Activated CD4-positive, alpha-beta T cell treated with anti-CD3 and anti-CD28 coated beads for 4 hours (primary cell): ENCODE data around the gene SH3RF1.
"Not testable (repeated sequence)": the region's sequence is repeated elsewhere in the genome, so short reads cannot be mapped to it uniquely, and the experiment has no call there.

Experiments used
- DNase-seq, 2 donors: peaks; one replicate each; pipeline ENCODE4 v3.0.0-alpha.2; 2020

Gene SH3RF1

DNA sequence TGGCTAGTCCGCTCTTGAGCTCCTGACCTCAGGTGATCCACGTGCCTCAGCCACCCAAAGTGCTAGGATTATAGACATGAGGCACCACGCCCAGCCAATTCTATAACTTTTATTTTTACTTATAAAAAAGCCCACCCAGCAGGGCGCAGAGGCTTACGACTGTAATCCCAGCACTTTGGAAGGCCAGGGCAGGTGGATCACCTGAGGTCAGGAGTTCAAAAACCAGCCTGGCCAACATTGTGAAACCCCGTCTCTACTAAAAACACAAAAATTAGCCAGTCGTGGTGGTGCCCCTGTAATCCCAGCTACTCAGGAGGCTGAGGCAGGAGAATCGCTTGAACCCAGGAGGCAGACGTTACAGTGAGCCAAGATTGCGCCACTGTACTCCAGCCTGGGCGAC lies 73.5 kb downstream of the SH3RF1 start:
- not testable (repeated sequence) for DNase-seq

- no peak for DNase-seq
Measured at GRCh38 chr4:169195032-169195431, 75.7 kb downstream of the SH3RF1 start.

DNA sequence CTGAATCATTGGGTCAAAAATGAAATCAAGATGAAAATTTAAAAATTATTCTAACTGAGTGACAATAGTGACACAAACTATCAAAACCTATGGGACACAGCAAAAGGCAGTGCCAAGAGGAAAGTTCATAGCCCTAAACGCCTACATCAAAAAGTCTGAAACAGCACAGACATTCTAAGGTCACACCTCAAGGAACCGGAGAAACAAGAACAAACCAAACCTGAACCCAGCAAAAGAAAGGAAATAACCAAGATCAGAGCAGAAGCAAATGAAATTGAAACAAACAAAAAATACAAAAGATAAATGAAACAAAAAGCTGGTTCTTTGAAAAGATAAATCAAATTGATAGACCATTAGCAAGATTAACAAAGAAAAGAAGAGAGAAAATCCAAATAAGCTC lies 80.8 kb downstream of the SH3RF1 start:
- DNase-seq, result not testable (repeated sequence)

DNA sequence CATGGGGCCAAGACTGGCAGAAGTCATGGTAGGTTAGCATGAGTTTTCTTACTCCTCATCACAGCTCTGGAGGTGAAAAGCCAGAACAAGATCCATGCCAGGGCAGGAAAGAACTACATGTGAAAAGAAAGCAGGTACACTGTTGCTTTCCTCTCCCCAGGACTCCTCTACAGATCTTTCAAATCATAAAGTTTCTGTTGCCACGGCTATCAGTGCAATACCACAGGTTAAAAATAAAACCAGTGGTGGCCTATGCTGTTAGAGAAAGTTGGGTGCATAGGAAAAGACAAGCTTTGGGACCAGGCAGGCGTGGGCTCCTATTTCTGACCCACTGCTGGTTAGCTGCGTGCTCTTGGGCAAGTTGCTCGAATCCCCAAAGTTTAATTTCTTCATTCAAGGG lies 81.4 kb downstream of the SH3RF1 start:
- DNase-seq, result no peak

- no peak for DNase-seq
Measured at GRCh38 chr4:169188204-169188603, 82.6 kb downstream of the SH3RF1 start.

DNA sequence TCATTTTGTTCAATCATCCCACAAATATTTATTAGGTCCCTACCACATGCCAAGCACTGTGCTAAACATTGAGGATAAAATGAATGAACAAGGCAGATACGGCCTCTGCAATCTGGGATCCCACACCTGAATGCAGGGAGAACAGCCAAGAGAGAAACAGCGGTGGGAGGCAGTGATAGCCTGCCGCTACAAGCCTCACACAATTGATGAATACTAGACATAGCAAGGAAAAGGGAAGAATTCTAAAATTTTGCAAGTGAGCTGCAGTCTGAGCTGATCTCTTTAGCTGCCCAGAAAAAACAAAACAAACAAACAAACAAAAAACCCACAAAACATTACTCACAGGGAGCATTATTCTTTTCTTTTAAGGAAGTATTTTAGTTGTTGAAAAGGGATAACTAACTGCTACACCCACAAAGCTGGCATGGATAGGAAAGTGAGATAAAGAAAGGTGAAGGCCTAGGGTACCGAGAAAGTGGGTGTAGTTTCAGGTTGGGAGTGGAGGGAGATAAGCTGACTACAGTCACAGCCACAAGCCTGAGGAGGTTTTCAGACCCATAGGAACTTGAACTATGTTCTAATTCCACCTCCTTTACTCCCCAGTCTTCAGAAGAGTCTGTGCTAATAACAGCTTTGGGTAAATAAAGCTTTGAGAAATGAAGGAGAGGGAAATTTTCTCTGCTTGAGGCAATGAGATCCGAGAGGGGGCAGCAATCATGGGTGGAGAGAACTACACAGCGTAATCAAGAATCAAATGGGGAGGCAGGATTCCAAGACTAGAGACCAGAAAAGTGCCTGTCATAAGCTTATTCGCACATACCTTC lies 85.4 kb downstream of the SH3RF1 start:
- no peak for DNase-seq

DNA sequence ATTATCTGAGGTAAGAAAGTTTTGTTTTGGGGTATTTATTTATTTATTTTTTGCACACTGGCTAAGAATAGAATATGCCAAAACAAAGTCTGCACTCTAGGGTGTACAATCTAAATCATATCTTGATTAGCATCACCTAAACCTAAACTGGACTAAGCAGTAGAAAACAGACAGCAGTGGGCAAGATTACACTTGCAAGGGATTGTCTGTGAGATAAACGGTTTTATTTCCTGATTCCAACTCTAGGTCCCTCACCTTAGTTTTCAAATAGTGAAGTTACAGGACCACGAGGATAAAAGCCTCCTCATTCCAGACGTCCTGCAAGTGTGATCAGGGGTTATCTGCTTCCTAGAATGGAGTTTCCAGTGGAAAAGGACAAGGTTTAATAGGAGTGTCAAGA lies 86.1 kb downstream of the SH3RF1 start:
- no peak for DNase-seq

GRCh38 chr4:169184236-169184635 lies 86.5 kb downstream of the SH3RF1 start:
- no peak for DNase-seq

- DNase-seq, result no peak
Measured at GRCh38 chr4:169183581-169183980, 87.2 kb downstream of the SH3RF1 start.

- DNase-seq, result no peak
Measured at GRCh38 chr4:169179609-169180521, 90.9 kb downstream of the SH3RF1 start.

DNA sequence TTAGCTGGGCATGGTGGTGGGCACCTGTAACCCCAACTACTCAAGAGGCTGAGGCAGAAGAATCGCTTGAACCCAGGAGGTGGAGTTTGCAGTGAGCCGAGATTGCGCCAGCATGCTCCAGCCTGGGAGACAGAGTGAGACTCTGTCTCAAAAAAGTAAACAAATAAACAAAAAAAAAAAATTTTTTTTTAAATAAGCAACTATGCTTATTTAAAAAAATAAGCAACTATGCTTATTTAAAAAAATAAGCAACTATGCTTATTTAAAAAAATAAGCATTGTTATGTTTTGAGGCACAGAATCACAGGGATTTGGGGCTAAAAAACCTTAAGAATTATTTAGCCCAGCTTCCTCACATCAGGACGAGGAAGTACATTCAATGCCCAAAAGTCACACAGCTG lies 92.7 kb downstream of the SH3RF1 start:
- not testable (repeated sequence) for DNase-seq

GRCh38 chr4:169175476-169175875 lies 95.3 kb downstream of the SH3RF1 start:
- no peak for DNase-seq

- DNase-seq, result no peak
Measured at GRCh38 chr4:169175035-169175434, 95.7 kb downstream of the SH3RF1 start.

- no peak for DNase-seq
Measured at GRCh38 chr4:169174247-169174646, 96.5 kb downstream of the SH3RF1 start.

GRCh38 chr4:169167957-169168858 lies 102.5 kb downstream of the SH3RF1 start:
- no peak for DNase-seq

DNA sequence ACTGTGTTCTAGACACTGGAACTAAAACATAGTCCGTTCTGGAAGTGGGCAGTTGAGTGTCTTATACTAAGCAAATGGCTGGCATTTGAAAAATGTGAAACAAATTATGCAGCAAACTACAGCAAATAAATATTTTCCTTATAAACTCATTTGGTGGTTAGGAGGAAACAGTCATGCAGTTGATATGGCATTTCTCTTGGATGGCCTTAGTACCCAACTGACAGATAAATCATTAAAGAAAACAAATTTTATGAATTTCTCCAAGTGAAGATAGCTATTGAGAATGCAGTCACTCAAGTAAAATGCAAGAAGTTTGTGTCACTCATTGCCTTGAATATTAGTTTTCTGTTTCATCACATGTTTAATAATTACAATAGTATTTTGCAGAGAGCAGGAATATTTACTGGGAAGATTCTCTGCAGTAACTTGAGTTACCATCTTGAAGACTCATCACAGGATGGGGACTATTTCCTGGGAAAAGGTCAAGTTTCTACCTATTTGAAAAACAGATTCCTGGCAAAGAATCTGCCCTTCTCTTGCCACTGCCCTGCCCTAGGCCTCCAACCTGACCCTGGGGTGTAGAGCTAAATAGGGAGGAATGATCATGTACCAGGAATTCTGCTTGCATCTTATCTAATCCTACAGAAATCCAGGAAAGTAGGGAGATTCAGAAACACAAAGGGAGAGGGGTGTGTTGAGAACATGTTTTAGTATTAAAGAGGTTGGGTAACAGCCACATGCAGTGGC lies 105.9 kb downstream of the SH3RF1 start:
- no peak for DNase-seq

DNA sequence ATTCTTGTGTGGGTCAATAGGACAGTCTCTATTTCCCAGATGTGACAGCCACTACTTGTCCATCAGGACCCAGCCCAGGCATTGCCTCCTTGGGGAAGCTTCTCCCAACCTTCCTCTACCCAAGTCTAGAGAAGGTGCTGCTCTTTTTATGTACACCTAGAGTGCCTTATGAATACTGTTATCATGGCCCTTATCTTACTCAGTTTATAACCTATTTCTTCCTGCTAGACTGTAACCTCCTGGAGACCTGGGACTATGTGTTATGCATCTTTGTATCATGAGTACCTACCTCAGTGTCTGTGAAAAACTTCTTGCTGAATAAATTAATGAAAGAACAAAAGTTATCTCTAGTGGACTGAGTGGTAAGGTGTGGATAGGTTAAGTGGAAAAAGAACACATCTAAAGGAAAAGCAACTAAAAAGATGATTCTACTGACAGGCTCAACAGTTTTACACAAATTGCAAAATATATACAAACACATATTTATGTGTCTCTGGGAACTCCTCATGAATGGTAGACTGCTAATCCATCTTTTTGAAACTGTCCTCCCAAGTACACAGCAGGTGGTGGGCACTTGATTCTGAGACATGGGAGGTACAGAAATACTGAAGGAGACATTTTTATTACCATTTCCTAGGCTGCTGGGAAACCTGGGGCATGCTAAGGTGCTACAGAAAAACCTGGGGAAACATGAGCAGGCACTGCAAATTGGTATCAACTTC lies 106.6 kb downstream of the SH3RF1 start:
- DNase-seq, result no peak

DNA sequence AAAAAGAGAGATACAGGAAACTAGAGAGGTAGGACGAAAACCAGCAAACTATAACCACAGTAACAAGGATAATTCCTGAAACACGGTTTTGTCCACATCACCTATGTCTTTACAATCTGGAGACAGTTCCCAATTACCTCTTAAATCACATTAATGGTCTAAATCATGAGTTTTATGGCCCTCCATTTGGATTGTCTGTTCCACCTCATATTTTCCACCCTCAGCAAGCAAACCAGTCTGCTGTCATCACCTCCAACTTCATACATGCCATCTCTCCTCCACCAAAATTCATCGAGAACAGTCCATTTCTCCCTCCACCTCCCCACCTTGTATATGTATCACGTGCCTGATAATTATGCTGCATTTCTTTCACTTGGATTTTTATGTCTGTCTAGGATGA lies 107.3 kb downstream of the SH3RF1 start:
- no peak for DNase-seq

DNA sequence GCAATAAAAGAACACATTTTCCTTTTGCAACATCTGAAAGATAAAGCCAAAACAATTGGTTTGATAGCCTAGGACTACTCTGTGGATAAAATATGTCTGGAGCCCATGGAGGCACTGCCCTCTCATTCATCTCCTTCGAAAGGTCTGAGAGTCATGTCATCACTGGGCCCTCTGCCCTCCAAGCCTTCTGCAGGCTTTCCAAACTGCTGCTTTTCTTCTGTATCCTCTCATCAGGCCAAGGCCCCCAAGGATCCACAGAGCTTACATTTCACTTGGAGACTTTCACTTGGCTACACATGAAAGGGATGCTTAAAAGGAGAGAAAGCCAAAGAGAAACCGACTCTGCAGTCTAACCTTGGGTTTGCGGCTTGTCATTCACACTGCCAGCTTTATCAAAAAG lies 109.9 kb downstream of the SH3RF1 start:
- no peak for DNase-seq

DNA sequence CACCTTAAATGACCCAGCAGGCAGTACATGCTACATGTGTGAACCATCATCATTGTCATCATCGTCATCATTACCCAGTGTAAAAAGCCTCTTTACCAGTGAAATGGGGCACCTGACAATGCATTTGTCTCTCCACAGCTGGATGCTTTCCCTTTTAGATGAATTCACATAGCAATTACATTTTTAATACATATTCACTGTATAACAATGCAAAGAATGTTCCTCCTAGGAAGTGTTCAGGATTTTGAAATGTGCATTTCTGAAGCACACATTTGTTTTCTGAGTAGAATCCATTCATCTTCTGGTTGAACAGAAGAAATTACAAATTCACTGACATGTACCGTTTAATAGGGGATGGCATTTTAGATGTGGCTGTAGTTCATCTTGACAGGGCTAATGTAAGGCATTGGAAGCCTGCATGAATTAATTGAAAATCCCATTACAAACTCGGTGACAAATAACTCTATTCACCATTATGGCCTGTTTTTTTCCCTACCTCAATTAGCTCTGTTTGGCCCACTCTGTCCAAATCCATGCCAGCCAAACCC lies 111.1 kb downstream of the SH3RF1 start:
- no peak for DNase-seq

GRCh38 chr4:169158861-169159260 lies 111.9 kb downstream of the SH3RF1 start:
- DNase-seq, result no peak
